ENCODE data around the gene ANKRD12.

DNA sequence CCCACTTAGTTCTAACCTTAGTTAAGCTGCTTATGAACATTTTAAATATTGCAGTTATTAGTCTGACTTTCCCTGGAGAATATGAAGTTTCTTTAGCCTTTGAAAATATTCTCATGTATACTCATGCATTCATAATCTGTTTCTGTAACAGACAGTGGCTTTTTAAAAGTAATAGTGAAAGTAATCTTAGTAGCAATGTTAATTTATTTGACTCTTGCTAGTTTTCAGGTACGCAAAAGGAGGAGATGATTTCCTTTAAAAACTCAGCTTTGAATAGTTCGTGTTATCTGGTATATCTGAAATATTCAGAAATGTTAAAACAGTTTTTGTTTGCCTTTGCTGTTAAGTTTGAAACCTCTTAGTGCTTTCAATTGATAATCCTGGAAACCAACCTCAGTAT lies 3.8 kb downstream of the ANKRD12 start:
- TF ChIP-seq, protein P1, sequence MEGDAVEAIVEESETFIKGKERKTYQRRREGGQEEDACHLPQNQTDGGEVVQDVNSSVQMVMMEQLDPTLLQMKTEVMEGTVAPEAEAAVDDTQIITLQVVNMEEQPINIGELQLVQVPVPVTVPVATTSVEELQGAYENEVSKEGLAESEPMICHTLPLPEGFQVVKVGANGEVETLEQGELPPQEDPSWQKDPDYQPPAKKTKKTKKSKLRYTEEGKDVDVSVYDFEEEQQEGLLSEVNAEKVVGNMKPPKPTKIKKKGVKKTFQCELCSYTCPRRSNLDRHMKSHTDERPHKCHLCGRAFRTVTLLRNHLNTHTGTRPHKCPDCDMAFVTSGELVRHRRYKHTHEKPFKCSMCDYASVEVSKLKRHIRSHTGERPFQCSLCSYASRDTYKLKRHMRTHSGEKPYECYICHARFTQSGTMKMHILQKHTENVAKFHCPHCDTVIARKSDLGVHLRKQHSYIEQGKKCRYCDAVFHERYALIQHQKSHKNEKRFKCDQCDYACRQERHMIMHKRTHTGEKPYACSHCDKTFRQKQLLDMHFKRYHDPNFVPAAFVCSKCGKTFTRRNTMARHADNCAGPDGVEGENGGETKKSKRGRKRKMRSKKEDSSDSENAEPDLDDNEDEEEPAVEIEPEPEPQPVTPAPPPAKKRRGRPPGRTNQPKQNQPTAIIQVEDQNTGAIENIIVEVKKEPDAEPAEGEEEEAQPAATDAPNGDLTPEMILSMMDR (IDR thresholded peaks at IDR 0.05): no peak
- TF ChIP-seq POLR2A (IDR thresholded peaks at IDR 0.05): no peak

All from heart left ventricle (tissue), 13 donors.